GM21526 (cell line): ENCODE results near the gene SKA3.
"Not testable (repeated sequence)": the region's sequence is repeated elsewhere in the genome, so short reads cannot be mapped to it uniquely, and the experiment has no call there.

Source experiments
- ATAC-seq: cut with Tn5 transposase; IDR thresholded peaks from one replicate; pipeline ENCODE4 v1.9.1; 2021; ENCODE audit warnings: moderate library complexity; ENCODE audit not compliant: unreplicated experiment, low FRiP score

SKA3 gene

GRCh38 chr13:21173767-21174166 lies 2.6 kb downstream of the SKA3 start:
- not testable (repeated sequence) for ATAC-seq

GRCh38 chr13:21171420-21171819 lies 4.9 kb downstream of the SKA3 start:
- no peak for ATAC-seq

GRCh38 chr13:21165606-21166005 lies 10.7 kb downstream of the SKA3 start:
- ATAC-seq, result not testable (repeated sequence)

- no peak for ATAC-seq
Measured at GRCh38 chr13:21164631-21165030, 11.7 kb downstream of the SKA3 start.

GRCh38 chr13:21152251-21152899 lies 24.0 kb downstream of the SKA3 start:
- ATAC-seq, result no peak

- ATAC-seq, result no peak
Measured at GRCh38 chr13:21150013-21150412, 26.3 kb downstream of the SKA3 start.

GRCh38 chr13:21149568-21149967 lies 26.8 kb downstream of the SKA3 start:
- no peak for ATAC-seq

- ATAC-seq, result no peak
Measured at GRCh38 chr13:21148557-21149258, 27.6 kb downstream of the SKA3 start.

- ATAC-seq, result no peak
Measured at GRCh38 chr13:21147827-21148226, 28.5 kb downstream of the SKA3 start.

- ATAC-seq, result no peak
Measured at GRCh38 chr13:21142766-21143165, 33.6 kb downstream of the SKA3 start.

- no peak for ATAC-seq
Measured at GRCh38 chr13:21139374-21139773, 37.0 kb downstream of the SKA3 start.

- no peak for ATAC-seq
Measured at GRCh38 chr13:21138561-21138960, 37.8 kb downstream of the SKA3 start.

GRCh38 chr13:21137696-21138095 lies 38.7 kb downstream of the SKA3 start:
- ATAC-seq, result no peak

GRCh38 chr13:21135833-21136232 lies 40.5 kb downstream of the SKA3 start:
- not testable (repeated sequence) for ATAC-seq

GRCh38 chr13:21134475-21134874 lies 41.9 kb downstream of the SKA3 start:
- no peak for ATAC-seq

- no peak for ATAC-seq
Measured at GRCh38 chr13:21133077-21133476, 43.3 kb downstream of the SKA3 start.

GRCh38 chr13:21130116-21130515 lies 46.2 kb downstream of the SKA3 start:
- ATAC-seq, result no peak

GRCh38 chr13:21124852-21125251 lies 51.5 kb downstream of the SKA3 start:
- ATAC-seq, result no peak

GRCh38 chr13:21123956-21124355 lies 52.4 kb downstream of the SKA3 start:
- ATAC-seq, result no peak

- no peak for ATAC-seq
Measured at GRCh38 chr13:21121616-21122015, 54.7 kb downstream of the SKA3 start.

- ATAC-seq, result no peak
Measured at GRCh38 chr13:21120191-21120590, 56.2 kb downstream of the SKA3 start.

- ATAC-seq, result no peak
Measured at GRCh38 chr13:21119526-21119925, 56.8 kb downstream of the SKA3 start.
